CD4-positive, alpha-beta T cell (primary cell): ENCODE data around the gene PPIE. TPM values are rescaled to one million over a fixed set of nuclear protein-coding genes. Genes with fewer than 3 reads are reported as not detected.
"Not testable (repeated sequence)": the region's sequence is repeated elsewhere in the genome, so short reads cannot be mapped to it uniquely, and the experiment has no call there.

Experiments used
- ATAC-seq: fragments of 200-7000 bp; cut with Tn5 transposase; one replicate; pipeline ENCODE4 v1.10.0; 2022; ENCODE audit warnings: mild to moderate bottlenecking; ENCODE audit not compliant: poor library complexity
- CTCF ChIA-PET: fragments of 350-600 bp; sonication (Branson Sonifier 250); formaldehyde crosslinking; loops from one replicate; lab custom pipeline; 2021; ENCODE audit warnings: antibody characterized with exemption, inconsistent platforms; lab: Charles Lee
- POLR2A ChIA-PET: fragments of 350-600 bp; sonication (Branson Sonifier 250); formaldehyde crosslinking; loops from one replicate; lab custom pipeline; 2021; ENCODE audit warnings: antibody characterized with exemption, inconsistent platforms; lab: Charles Lee
- DNase-seq, 14 experiments: peaks; one replicate each; pipeline ENCODE4 v3.0.0-alpha.2; 2013 to 2020; ENCODE audit warnings: mixed read lengths in 2 of 14
- H3K27ac ChIP-seq, 2 donors: one replicate each; pipeline versions ENCODE4 v1.5.1 to v1.7.0; 2013; ENCODE audit warnings: low read length in 2 of 2, low read depth in 1 of 2, mild to moderate bottlenecking in 1 of 2
- H3K27me3 ChIP-seq, 2 experiments: 1 replicate in 1 of 2; 2 replicates in 1 of 2; pipeline versions ENCODE4 v1.6.1 to v1.7.0; 2013; ENCODE audit warnings: low read length in 2 of 2, control low read depth in 1 of 2, mild to moderate bottlenecking in 1 of 2, moderate library complexity in 1 of 2; ENCODE audit not compliant: insufficient read depth in 2 of 2, control insufficient read depth in 1 of 2
- H3K36me3 ChIP-seq: one replicate; pipeline ENCODE4 v1.6.1; 2013; ENCODE audit warnings: low read length, control low read depth; ENCODE audit not compliant: insufficient read depth
- H3K4me1 ChIP-seq: one replicate; pipeline ENCODE4 v1.6.1; 2013; ENCODE audit warnings: low read length, control low read depth; ENCODE audit not compliant: insufficient read depth
- H3K4me3 ChIP-seq: one replicate; pipeline ENCODE4 v1.5.1; 2013; ENCODE audit warnings: mild to moderate bottlenecking, low read length, moderate library complexity
- H3K9me3 ChIP-seq, 2 experiments: 1 replicate in 1 of 2; 2 replicates in 1 of 2; pipeline versions ENCODE4 v1.6.1 to v1.7.0; 2013; ENCODE audit warnings: low read length in 2 of 2, mild to moderate bottlenecking in 2 of 2, control low read depth in 1 of 2, moderate library complexity in 1 of 2; ENCODE audit not compliant: control insufficient read depth in 1 of 2, insufficient read depth in 1 of 2
- H3K27ac Mint-ChIP-seq: one replicate; pipeline ENCODE4 v1.8.0; 2020; ENCODE audit warnings: mixed read lengths
- H3K27me3 Mint-ChIP-seq: one replicate; pipeline ENCODE4 v1.8.0; 2021; ENCODE audit warnings: mixed read lengths
- H3K36me3 Mint-ChIP-seq: one replicate; pipeline ENCODE4 v1.8.0; 2021; ENCODE audit warnings: low read depth, mixed read lengths
- H3K4me1 Mint-ChIP-seq: one replicate; pipeline ENCODE4 v1.8.0; 2021; ENCODE audit warnings: low read depth, mixed read lengths
- H3K4me3 Mint-ChIP-seq: one replicate; pipeline ENCODE4 v1.8.0; 2020; ENCODE audit warnings: mild to moderate bottlenecking, mixed read lengths
- H3K9me3 Mint-ChIP-seq: one replicate; pipeline ENCODE4 v1.8.0; 2020; ENCODE audit warnings: mixed read lengths
- intact Hi-C, 2 experiments: fragments of 100-400 bp; cut with DNase I in 1 of 2; cut with micrococcal nuclease in 1 of 2; formaldehyde crosslinking; loops; one replicate each; pipeline versions ENCODE4 v1.15.1 to v1.9.0; 2023 to 2025; cut with DNase I, micrococcal nuclease
- total RNA-seq, 174 experiments: library from RNA in 2 of 174; stranded (reverse) in 2 of 174; gene quantifications; one replicate each; pipeline ENCODE4 v1.2.3 and lab custom pipeline; 2021 to 2026
- TF ChIP-seq, protein P1 (sequence below): fragments of 200-600 bp; IDR thresholded peaks from one replicate; pipeline ENCODE4 v1.8.0; 2022; ENCODE audit warnings: antibody characterized with exemption, mild to moderate bottlenecking

The PPIE gene
- total RNA-seq, 2 experiments from 2014 or later, result 45.0 to 46.7 TPM

DNA sequence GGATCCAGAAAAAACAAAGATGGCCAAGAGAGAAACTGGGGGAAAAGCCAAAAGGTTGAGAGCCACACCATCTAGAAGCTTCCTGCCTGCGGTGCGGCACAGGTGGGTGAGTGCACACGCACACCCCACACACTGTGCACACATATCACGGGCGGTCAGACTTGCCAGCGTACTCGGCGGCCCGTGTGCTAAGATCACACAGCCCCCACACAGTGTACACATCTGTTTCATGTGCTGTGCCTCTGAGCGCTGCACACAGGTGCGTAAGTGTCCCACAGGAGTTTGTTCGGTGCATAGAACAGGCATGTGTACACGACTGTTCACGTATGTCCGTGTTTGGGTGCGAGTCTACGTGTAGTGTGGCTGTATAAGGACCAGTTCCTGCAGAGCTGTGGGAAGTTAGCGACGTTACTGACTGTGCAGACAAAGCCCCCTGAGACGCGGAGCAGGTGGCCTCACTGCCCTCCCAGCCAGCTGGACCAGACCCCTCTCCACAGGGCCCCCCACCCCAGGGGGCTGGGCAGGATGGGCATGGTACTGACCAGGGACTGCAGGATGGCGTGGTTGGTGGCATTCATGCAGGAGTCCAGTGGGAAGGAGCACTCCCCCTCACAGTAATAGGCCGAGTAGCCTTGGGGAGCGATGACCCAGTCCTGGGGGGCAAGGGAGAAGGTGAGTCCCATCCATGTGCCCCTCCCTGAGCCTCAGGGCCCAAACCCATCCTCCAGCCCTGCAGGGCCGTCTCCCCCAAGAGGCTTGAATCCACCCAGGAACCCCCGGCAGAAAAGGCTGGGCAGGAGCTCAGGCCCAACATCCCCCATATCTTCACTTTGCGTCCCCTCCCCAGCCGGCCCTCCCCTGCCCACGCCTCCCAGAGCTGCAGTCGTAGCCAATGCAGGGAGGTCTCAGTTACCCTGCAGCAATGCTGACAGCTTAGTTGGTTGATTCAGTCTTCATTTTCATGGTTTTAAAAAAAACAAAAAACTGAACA lies 24.2 kb downstream of the PPIE start:
- Histone ChIP-seq H3K4me1 (no peaks in the 10 kb centered on the region), H3K4me3 (no peak overlapping the region), H3K27me3 (no peaks in the 10 kb centered on the region), H3K9me3 (no peaks in the 10 kb centered on the region), H3K36me3 (peaks cover 14% of the 10 kb centered on the region), H3K27ac (no peak overlapping the region)
- no peak overlapping the region for H3K4me3 Mint-ChIP-seq
- ATAC-seq, result no peak
- intact Hi-C loops, result no loop called here
- CTCF ChIA-PET, result no interaction called here
- no peak for DNase-seq
- TF ChIP-seq, protein P1, sequence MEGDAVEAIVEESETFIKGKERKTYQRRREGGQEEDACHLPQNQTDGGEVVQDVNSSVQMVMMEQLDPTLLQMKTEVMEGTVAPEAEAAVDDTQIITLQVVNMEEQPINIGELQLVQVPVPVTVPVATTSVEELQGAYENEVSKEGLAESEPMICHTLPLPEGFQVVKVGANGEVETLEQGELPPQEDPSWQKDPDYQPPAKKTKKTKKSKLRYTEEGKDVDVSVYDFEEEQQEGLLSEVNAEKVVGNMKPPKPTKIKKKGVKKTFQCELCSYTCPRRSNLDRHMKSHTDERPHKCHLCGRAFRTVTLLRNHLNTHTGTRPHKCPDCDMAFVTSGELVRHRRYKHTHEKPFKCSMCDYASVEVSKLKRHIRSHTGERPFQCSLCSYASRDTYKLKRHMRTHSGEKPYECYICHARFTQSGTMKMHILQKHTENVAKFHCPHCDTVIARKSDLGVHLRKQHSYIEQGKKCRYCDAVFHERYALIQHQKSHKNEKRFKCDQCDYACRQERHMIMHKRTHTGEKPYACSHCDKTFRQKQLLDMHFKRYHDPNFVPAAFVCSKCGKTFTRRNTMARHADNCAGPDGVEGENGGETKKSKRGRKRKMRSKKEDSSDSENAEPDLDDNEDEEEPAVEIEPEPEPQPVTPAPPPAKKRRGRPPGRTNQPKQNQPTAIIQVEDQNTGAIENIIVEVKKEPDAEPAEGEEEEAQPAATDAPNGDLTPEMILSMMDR, result no peak
- H3K27me3 Mint-ChIP-seq, result no peaks in the 10 kb centered on the region
- POLR2A ChIA-PET, result no interaction called here
- H3K9me3 Mint-ChIP-seq, result no peaks in the 10 kb centered on the region
- H3K27ac Mint-ChIP-seq, result no peak overlapping the region
- peaks cover 29% of the 10 kb centered on the region for H3K36me3 Mint-ChIP-seq
- H3K4me1 Mint-ChIP-seq, result no peaks in the 10 kb centered on the region

DNA sequence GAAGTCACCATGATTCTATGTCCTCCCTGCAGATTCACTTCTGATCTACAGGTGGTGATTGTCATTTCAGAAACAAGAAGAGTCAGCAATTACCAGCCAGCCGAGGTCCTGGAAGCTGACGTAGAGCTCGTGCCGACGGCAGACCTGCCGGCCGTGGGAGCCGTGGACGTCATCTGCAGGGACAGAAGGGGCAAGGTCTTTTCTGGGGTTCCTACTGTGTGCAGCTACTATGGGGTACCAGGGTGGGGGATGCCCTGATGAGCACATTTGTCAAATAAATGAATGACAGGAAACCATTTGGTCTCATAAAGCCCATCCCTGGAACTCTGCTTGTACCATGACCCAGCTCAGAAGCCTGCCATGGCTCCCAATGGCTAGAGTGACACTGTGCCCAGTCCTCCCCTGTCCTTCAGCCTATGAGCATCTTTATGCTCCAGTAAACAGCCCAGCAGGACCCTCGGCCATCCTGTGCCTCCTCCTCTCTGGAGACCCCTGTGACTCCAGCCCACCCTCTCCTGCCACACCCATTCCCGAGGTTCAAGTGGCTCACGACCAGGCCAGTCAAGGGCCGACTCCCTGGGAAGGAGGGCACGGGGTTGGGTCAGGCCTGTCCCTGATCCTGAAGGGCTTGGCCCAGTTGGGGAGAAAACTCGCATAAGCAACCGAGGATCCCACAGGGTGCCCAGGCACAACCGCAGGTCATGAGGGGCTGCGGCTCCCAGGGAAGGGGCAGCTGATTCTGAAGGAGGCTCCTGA lies 25.1 kb downstream of the PPIE start:
- H3K4me3 ChIP-seq, H3K27ac ChIP-seq, DNase-seq, H3K27ac Mint-ChIP-seq, H3K9me3 ChIP-seq, H3K4me1 Mint-ChIP-seq, H3K36me3 ChIP-seq, CTCF ChIA-PET, H3K27me3 ChIP-seq, H3K9me3 Mint-ChIP-seq, H3K27me3 Mint-ChIP-seq, H3K4me3 Mint-ChIP-seq, H3K4me1 ChIP-seq, ATAC-seq, POLR2A ChIA-PET, intact Hi-C loops: not testable (repeated sequence)
- peaks cover 20% of the 10 kb centered on the region for H3K36me3 Mint-ChIP-seq

DNA sequence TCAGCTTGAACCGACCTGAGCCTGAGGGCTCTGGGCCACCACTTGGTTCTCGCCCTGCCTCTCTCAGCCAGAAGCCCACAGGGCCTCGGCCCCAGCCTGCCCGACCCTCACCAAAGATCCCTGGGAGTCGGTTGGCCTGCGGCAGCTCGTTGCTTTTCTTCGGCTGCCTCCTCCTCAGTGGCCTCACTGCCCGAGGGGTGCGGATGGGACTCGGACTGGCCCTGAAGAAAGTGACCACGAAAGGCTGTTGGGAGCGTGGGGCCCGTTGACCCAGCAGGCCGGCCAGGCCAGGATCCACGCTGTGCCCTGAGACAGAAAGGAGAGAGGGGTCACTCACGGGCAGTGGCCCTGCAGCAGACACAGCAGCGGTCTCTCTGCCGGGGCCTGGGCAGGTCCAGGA lies 25.8 kb downstream of the PPIE start:
- H3K4me3 Mint-ChIP-seq, H3K27ac Mint-ChIP-seq, DNase-seq, H3K36me3 ChIP-seq, H3K9me3 Mint-ChIP-seq, POLR2A ChIA-PET, H3K27ac ChIP-seq, H3K9me3 ChIP-seq, H3K4me3 ChIP-seq, H3K4me1 Mint-ChIP-seq, ATAC-seq, CTCF ChIA-PET, H3K27me3 Mint-ChIP-seq, intact Hi-C loops, H3K27me3 ChIP-seq, H3K4me1 ChIP-seq: not testable (repeated sequence)
- peaks cover 13% of the 10 kb centered on the region for H3K36me3 Mint-ChIP-seq

DNA sequence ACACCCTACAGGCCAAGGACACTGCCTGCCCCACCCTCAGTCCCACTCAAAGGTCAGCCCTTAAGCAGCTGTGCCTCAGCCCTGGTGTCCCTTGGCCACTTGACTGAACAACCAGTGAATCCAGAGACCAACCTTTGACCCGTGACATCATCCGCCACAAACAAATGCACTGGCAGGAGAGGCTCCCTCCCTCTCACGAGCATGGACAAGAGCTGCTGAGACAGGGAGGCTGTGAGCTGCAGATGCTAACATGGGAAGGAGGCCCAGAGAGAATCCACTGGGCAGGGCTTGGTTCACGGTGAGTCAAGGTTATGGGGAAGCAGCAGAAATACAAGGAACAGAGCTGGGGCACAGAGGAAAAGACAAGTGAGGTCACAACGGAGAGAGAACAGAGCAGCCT lies 27.8 kb downstream of the PPIE start:
- CTCF ChIA-PET, H3K27ac Mint-ChIP-seq, H3K4me3 ChIP-seq, H3K27me3 ChIP-seq, H3K4me3 Mint-ChIP-seq, H3K9me3 Mint-ChIP-seq, H3K9me3 ChIP-seq, H3K4me1 Mint-ChIP-seq, H3K27ac ChIP-seq, H3K4me1 ChIP-seq, H3K27me3 Mint-ChIP-seq, H3K36me3 Mint-ChIP-seq, intact Hi-C loops, DNase-seq, ATAC-seq, POLR2A ChIA-PET, H3K36me3 ChIP-seq: not testable (repeated sequence)

DNA sequence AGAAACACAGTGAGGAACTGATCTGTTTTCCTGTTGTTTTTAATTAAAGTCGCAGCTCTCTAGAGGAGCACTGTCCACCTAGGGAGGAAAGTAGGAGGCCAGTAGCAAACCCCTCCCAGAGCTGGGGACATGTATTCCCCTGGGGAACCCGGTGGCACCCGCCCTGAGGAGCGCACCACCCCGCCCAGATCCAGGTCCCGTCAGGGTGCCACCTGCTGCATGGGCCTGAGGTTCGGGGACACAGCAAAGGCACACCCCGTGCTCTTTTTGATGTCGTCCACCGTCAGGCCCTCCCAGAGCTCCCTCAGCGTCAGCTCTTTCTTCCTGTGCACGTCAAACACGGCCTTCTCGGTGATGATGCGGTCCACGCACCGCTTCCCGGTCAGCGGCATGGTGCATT lies 30.8 kb downstream of the PPIE start:
- H3K27ac ChIP-seq, POLR2A ChIA-PET, ATAC-seq, H3K27me3 ChIP-seq, H3K4me1 ChIP-seq, H3K36me3 Mint-ChIP-seq, H3K4me3 Mint-ChIP-seq, H3K9me3 Mint-ChIP-seq, H3K9me3 ChIP-seq, H3K27me3 Mint-ChIP-seq, H3K4me3 ChIP-seq, CTCF ChIA-PET, intact Hi-C loops, H3K4me1 Mint-ChIP-seq, DNase-seq, H3K27ac Mint-ChIP-seq, H3K36me3 ChIP-seq: not testable (repeated sequence)
